HepG2 (cell line): ENCODE measurements around the gene GPR149. TPM values are rescaled to one million over a fixed set of nuclear protein-coding genes. Genes with fewer than 3 reads are reported as not detected.

Experiments
- ATAC-seq: fragments of 200-7000 bp; cut with Tn5 transposase; 3 replicates; pipeline ENCODE4 v1.9.1; 2020; ENCODE audit warnings: mild to moderate bottlenecking, moderate library complexity
- BruUV-seq: library from RNA; stranded (reverse); fragments of 400-500 nt; replicated peaks from 2 replicates; lab custom pipeline; 2021; lab: Mats Ljungman, UMichigan
- CTCF ChIA-PET: fragments of 300-600 bp; formaldehyde crosslinking; extraction: SDS; loops from one replicate; lab custom pipeline; 2021; ENCODE audit warnings: low total read pairs, inconsistent platforms, low intra/inter-chr PET ratio; lab: Yijun Ruan, JAX
- POLR2A ChIA-PET: fragments of 350-600 bp; sonication (Branson Sonifier 250); formaldehyde crosslinking; loops from one replicate; lab custom pipeline; 2020; ENCODE audit warnings: antibody characterized with exemption, inconsistent platforms; lab: Yijun Ruan, JAX
- DNase-seq: peaks from one replicate; pipeline ENCODE4 v3.0.0-alpha.2; 2015; ENCODE audit warnings: low spot score
- FAIRE-seq: peaks from 3 replicates; lab custom pipeline; 2011; peaks lifted over from hg19 to GRCh38; lab: Jason Lieb, UNC
- H2AFZ ChIP-seq: one replicate; pipeline ENCODE4 v1.6.1; 2011; ENCODE audit warnings: low read length, inconsistent platforms
- H3K27ac ChIP-seq: fragments of 300-600 bp; 3 replicates; pipeline ENCODE4 v1.8.0; 2011; ENCODE audit warnings: mixed run types, mild to moderate bottlenecking, mixed read lengths, low read length, inconsistent platforms; ENCODE audit not compliant: insufficient read depth; ENCODE audit errors: extremely low read length
- H3K27me3 ChIP-seq, 2 experiments: fragments of 200-600 bp in 1 of 2; 2 replicates in 1 of 2; 3 replicates in 1 of 2; pipeline versions ENCODE4 v1.6.0 to v1.8.0; 2011; ENCODE audit warnings: low read length in 2 of 2, mild to moderate bottlenecking in 2 of 2, moderate library complexity in 2 of 2, inconsistent platforms in 1 of 2; ENCODE audit not compliant: insufficient read depth in 2 of 2, control insufficient read depth in 1 of 2
- H3K36me3 ChIP-seq, 2 experiments: fragments of 200-600 bp in 1 of 2; replicated peaks in 1 of 2; 2 replicates in 1 of 2; 3 replicates in 1 of 2; pipeline versions ENCODE4 v1.5.1 to v1.8.0; 2011; ENCODE audit warnings: low read length in 2 of 2, inconsistent platforms in 1 of 2; ENCODE audit not compliant: insufficient read depth in 2 of 2, control insufficient read depth in 1 of 2
- H3K4me1 ChIP-seq: 2 replicates; pipeline ENCODE4 v1.5.1; 2012; ENCODE audit warnings: low read length, inconsistent platforms; ENCODE audit not compliant: insufficient read depth
- H3K4me2 ChIP-seq: 2 replicates; pipeline ENCODE4 v1.6.0; 2011; ENCODE audit warnings: low read depth, low read length, inconsistent platforms
- H3K4me3 ChIP-seq, 3 experiments: fragments of 200-600 bp in 1 of 3; sonication (generic), shearing (Covaris generic) in 1 of 3; replicated peaks in 1 of 3; 2 replicates each; pipeline ENCODE4 v1.5.1; 2011 to 2016; ENCODE audit warnings: low read length in 3 of 3, inconsistent platforms in 2 of 3, low read depth in 2 of 3, mild to moderate bottlenecking in 2 of 3, control low read depth in 1 of 3, mixed read lengths in 1 of 3; ENCODE audit not compliant: insufficient read depth in 1 of 3
- H3K79me2 ChIP-seq: one replicate; pipeline ENCODE4 v1.6.1; 2011; ENCODE audit warnings: low read length, inconsistent platforms; ENCODE audit not compliant: insufficient read depth
- H3K9ac ChIP-seq: 2 replicates; pipeline ENCODE4 v1.6.0; 2011; ENCODE audit warnings: mild to moderate bottlenecking, low read depth, low read length, inconsistent platforms; ENCODE audit not compliant: insufficient read depth
- H3K9me3 ChIP-seq: 2 replicates; pipeline ENCODE4 v1.5.1; 2012; ENCODE audit warnings: mild to moderate bottlenecking, low read length
- H4K20me1 ChIP-seq: 2 replicates; pipeline ENCODE4 v1.6.0; 2011; ENCODE audit warnings: inconsistent platforms, mild to moderate bottlenecking, low read length, moderate library complexity; ENCODE audit not compliant: insufficient read depth
- ARID3A ChIP-seq: IDR thresholded peaks from 2 replicates; pipeline ENCODE4 v1.6.1; 2012; ENCODE audit warnings: low read depth, low read length, improper control_type of control experiment
- FOXK1 ChIP-seq: sonication (generic); formaldehyde crosslinking; IDR thresholded peaks from 2 replicates; pipeline ENCODE4 v1.4.0; 2020; ENCODE audit warnings: low read depth, missing genetic modification reagents, borderline replicate concordance
- MBNL3 ChIP-seq: fragments of 250-450 bp; sonication (Bioruptor Pico); conservative IDR thresholded peaks from 2 replicates; pipeline ENCODE4 v1.8.0; 2022; ENCODE audit warnings: mild to moderate bottlenecking, inconsistent platforms
- RORA ChIP-seq: sonication (generic); formaldehyde crosslinking; IDR thresholded peaks from 2 replicates; pipeline ENCODE4 v1.5.0; 2020; ENCODE audit warnings: mild to moderate bottlenecking, missing genetic modification reagents, moderate library complexity
- ZBTB10 ChIP-seq: sonication (generic); formaldehyde crosslinking; IDR thresholded peaks from 2 replicates; pipeline ENCODE4 v1.4.0; 2020; ENCODE audit warnings: missing genetic modification reagents, borderline replicate concordance
- ZNF704 ChIP-seq: sonication (generic); formaldehyde crosslinking; IDR thresholded peaks from 2 replicates; pipeline ENCODE4 v1.8.1; 2023; ENCODE audit warnings: mild to moderate bottlenecking, inconsistent platforms, moderate library complexity, missing genetic modification reagents, borderline replicate concordance
- ZNF761 ChIP-seq: sonication (generic); formaldehyde crosslinking; conservative IDR thresholded peaks from 2 replicates; pipeline ENCODE4 v1.4.0; 2020; ENCODE audit warnings: mild to moderate bottlenecking, missing genetic modification reagents
- WGBS: methylation state at CpG from one replicate; pipeline ENCODE4 v1.1.6; 2017; ENCODE audit warnings: low lambda C conversion rate; 5-methylcytosine and 5-hydroxymethylcytosine counted together
- in situ Hi-C: cut with HindIII; loops from 2 replicates; pipeline ENCODE4 v1.10.0; 2017; ENCODE audit warnings: low pct_unique_long_range_greater_than_20kb; ENCODE audit not compliant: extremely low pct_ligation_motif_present
- intact Hi-C: fragments of 100-400 bp; cut with micrococcal nuclease; formaldehyde crosslinking; loops from one replicate; pipeline ENCODE4 v1.10.0; 2022; ENCODE audit not compliant: unreplicated experiment
- polyA plus RNA-seq, 8 experiments: library from polyadenylated mRNA; depleted of rRNA in 3 of 8; stranded (reverse) in 7 of 8; unstranded in 1 of 8; fragments of >200 nt; fragmentation: Illumina TruSeq in 4 of 8; extraction: Trizol in 4 of 8; gene quantifications; 2 replicates each; pipeline versions ENCODE4 v1.2.1 to v1.2.3, GENCODE V29; 2011 to 2016; ENCODE audit warnings: low read depth in 4 of 8, missing spikeins in 1 of 8, mixed read lengths in 1 of 8; ENCODE audit not compliant: insufficient read depth in 1 of 8
- total RNA-seq, 5 experiments: library from RNA; depleted of rRNA; stranded (reverse); fragments of >200 nt; fragmentation: Illumina TruSeq; extraction: Trizol; gene quantifications; 2 replicates each; pipeline ENCODE4 v1.2.3, GENCODE V29; 2016; ENCODE audit warnings: low read depth in 1 of 5

Gene GPR149
- total and polyA plus RNA-seq, 2 of the 13 experiments (the other 11 are each of a cell fraction or from before 2014, with no cell fraction given) = not detected

- TF ChIP-seq ZBTB10 (no peak), ZNF704 (CRISPR knock-in tag) (no peak), MBNL3 (CRISPR knock-in tag) (no peak), ARID3A (no peak), FOXK1 (CRISPR knock-in tag) (no peak)
Measured at GRCh38 chr3:154398084-154398967, 31.7 kb downstream of the GPR149 start (continued).

GRCh38 chr3:154389861-154390260 is 40.1 kb downstream of the GPR149 start:
- WGBS = 2% methylated on average over 3 of the region's 3 CpGs
- Histone ChIP-seq H3K27ac (no peak overlapping the region), H4K20me1 (no peaks in the 10 kb centered on the region), H3K4me2 (no peak overlapping the region), H3K27me3 (no peaks in the 10 kb centered on the region), H3K9ac (no peak overlapping the region), H3K4me1 (no peaks in the 10 kb centered on the region), H2AFZ (no peak overlapping the region), H3K9me3 (no peaks in the 10 kb centered on the region), H3K36me3 (no peaks in the 10 kb centered on the region), H3K4me3 (no peak overlapping the region), H3K79me2 (no peaks in the 10 kb centered on the region)
- no peak for FAIRE-seq
- TF ChIP-seq ZNF761 (CRISPR knock-in tag) = no peak
- no peak for TF ChIP-seq RORA (CRISPR knock-in tag)
- no peak for ATAC-seq
- in situ Hi-C loops = no loop called here
- DNase-seq = peak; percentile 0
- no TSS peak for BruUV-seq
- CTCF ChIA-PET = no interaction called here
- POLR2A ChIA-PET = no interaction called here
- intact Hi-C loops = no loop called here
